Measurements from ENCODE around the gene DACH1.

Gene DACH1

DNA sequence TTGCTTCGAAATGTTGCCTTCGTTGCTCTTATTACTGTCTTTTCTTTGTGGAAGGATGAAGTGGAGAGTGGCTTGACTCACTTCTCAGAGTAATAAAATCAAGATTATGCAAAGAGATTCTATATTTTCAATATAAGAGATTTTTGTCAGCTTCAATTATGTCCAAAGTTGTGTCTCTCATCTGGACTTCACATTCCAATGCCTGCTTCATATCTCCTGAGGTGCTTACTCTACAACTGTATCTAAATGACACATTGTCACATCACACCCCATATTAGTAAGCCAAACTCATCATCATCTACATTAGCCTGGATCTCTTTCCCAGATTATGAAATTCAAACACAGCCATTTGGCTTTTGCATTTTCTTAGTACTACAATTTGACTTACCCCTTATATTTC, 409.4 kb downstream of the DACH1 start:
- Histone ChIP-seq H4K91ac (ENCODE audit: low read length) (no peak overlapping the region), H2AFZ (ENCODE audit: low read depth, low read length) (no peak overlapping the region), H3K9me3 (ENCODE audit: control insufficient read depth, low read length) (no peaks in the 10 kb centered on the region), H3K23ac (ENCODE audit: low read length in 2 of 2) (no peak overlapping the region), H3K9ac (ENCODE audit: low read length) (no peak overlapping the region), H4K8ac (ENCODE audit: low read length) (no peak overlapping the region), H3K4ac (ENCODE audit: low read depth in 1 of 2, low read length in 2 of 2) (no peak overlapping the region), H3K27ac (ENCODE audit: low read length, poor library complexity, severe bottlenecking) (no peak overlapping the region), H3K18ac (ENCODE audit: low read depth in 1 of 2, low read length in 2 of 2) (no peak overlapping the region), H2BK5ac (ENCODE audit: low read depth, low read length, poor library complexity, severe bottlenecking) (no peak overlapping the region), H3K4me3 (ENCODE audit: insufficient read depth in 1 of 2, low read depth in 1 of 2, low read length in 2 of 2) (no peak overlapping the region), H2BK120ac (ENCODE audit: low read depth, low read length) (no peak overlapping the region), H3K79me1 (replicated peaks; ENCODE audit: low read length, poor library complexity, severe bottlenecking) (no peaks in the 10 kb centered on the region), H3K14ac (ENCODE audit: low read length in 2 of 2) (no peak overlapping the region), H3K27me3 (ENCODE audit: control insufficient read depth in 1 of 2, insufficient read depth in 1 of 2, low read length in 2 of 2) (no peaks in the 10 kb centered on the region), H3K36me3 (ENCODE audit: control insufficient read depth in 1 of 2, insufficient read depth in 2 of 2, low read depth in 1 of 2, low read length in 2 of 2) (no peaks in the 10 kb centered on the region), H2BK12ac (ENCODE audit: low read length in 2 of 2) (no peak overlapping the region), H3K4me2 (ENCODE audit: low read length, poor library complexity, severe bottlenecking) (no peak overlapping the region), H3K4me1 (ENCODE audit: control insufficient read depth, insufficient read depth, low read depth, low read length) (no peaks in the 10 kb centered on the region), H2AK5ac (ENCODE audit: low read length, severe bottlenecking) (no peak overlapping the region), H2BK15ac (ENCODE audit: low read depth, poor library complexity, severe bottlenecking) (no peak overlapping the region)
- WGBS, result 100% methylated on average over 2 of the region's 2 CpGs
- DNase-seq, result no peak

DNA sequence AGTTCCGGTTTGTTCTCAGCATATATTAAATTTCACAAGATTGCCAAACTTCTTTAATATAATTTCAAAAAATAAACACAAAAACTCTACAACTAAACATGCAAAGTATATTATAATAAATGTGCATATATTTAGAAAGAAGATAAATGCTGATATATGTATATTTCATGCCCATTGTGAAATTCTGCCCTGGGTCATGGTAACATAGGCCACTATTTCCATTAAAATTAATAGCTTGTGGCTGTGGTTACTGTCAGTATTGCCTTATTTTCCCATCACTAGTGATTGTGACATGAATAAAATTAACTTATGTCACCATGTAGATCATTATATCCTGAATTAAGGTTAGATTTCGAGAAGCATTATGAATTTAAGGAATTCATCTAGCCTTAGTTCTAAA, 410.9 kb downstream of the DACH1 start:
- Histone ChIP-seq H4K8ac (ENCODE audit: low read length) (no peak overlapping the region), H3K36me3 (ENCODE audit: control insufficient read depth in 1 of 2, insufficient read depth in 2 of 2, low read depth in 1 of 2, low read length in 2 of 2) (no peaks in the 10 kb centered on the region), H2BK12ac (ENCODE audit: low read length in 2 of 2) (no peak overlapping the region), H3K79me1 (replicated peaks; ENCODE audit: low read length, poor library complexity, severe bottlenecking) (no peaks in the 10 kb centered on the region), H4K91ac (ENCODE audit: low read length) (no peak overlapping the region), H3K14ac (ENCODE audit: low read length in 2 of 2) (no peak overlapping the region), H3K23ac (ENCODE audit: low read length in 2 of 2) (no peak overlapping the region), H3K4me2 (ENCODE audit: low read length, poor library complexity, severe bottlenecking) (no peak overlapping the region), H3K27ac (ENCODE audit: low read length, poor library complexity, severe bottlenecking) (no peak overlapping the region), H2AFZ (ENCODE audit: low read depth, low read length) (no peak overlapping the region), H2BK15ac (ENCODE audit: low read depth, poor library complexity, severe bottlenecking) (no peak overlapping the region), H3K9me3 (ENCODE audit: control insufficient read depth, low read length) (no peaks in the 10 kb centered on the region), H3K4ac (ENCODE audit: low read depth in 1 of 2, low read length in 2 of 2) (no peak overlapping the region), H2BK5ac (ENCODE audit: low read depth, low read length, poor library complexity, severe bottlenecking) (no peak overlapping the region), H3K4me1 (ENCODE audit: control insufficient read depth, insufficient read depth, low read depth, low read length) (no peaks in the 10 kb centered on the region), H3K18ac (ENCODE audit: low read depth in 1 of 2, low read length in 2 of 2) (no peak overlapping the region), H3K4me3 (ENCODE audit: insufficient read depth in 1 of 2, low read depth in 1 of 2, low read length in 2 of 2) (no peak overlapping the region), H2BK120ac (ENCODE audit: low read depth, low read length) (no peak overlapping the region), H3K27me3 (ENCODE audit: control insufficient read depth in 1 of 2, insufficient read depth in 1 of 2, low read length in 2 of 2) (no peaks in the 10 kb centered on the region), H3K9ac (ENCODE audit: low read length) (no peak overlapping the region), H2AK5ac (ENCODE audit: low read length, severe bottlenecking) (no peak overlapping the region)
- no peak for DNase-seq
- 92% methylated on average over 2 of the region's 2 CpGs for WGBS

DNA sequence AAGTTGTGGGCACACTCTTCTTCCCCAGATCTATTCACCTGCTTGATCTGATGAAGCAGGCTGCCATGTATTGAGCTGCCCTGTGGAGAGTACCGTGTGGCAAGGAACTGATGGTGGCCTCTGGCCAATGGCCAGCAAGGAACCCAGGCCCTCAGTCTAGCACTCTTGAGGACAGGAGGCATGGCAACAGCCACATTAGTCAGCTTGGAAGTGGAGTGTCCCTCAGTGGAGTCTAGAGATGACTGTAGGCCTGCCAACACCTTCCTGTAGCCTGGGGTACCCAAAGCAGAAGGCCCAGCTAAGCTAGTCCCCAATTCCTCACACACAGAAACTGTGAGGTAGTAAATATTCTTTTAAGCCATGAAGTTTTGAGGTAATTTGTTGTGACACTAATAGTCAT, 412.5 kb downstream of the DACH1 start:
- no peaks in the 10 kb centered on the region for H3K9me3 ChIP-seq (ENCODE audit: control insufficient read depth, low read length)
- H3K23ac ChIP-seq (ENCODE audit: low read length in 2 of 2), result peak overlapping the region in 1 of 2 experiments; percentile 85
- no peak overlapping the region for H3K9ac ChIP-seq (ENCODE audit: low read length)
- DNase-seq, result no peak
- no peaks in the 10 kb centered on the region for H3K79me1 ChIP-seq (replicated peaks; ENCODE audit: low read length, poor library complexity, severe bottlenecking)
- H3K36me3 ChIP-seq (ENCODE audit: control insufficient read depth in 1 of 2, insufficient read depth in 2 of 2, low read depth in 1 of 2, low read length in 2 of 2), result no peaks in the 10 kb centered on the region
- H2AK5ac ChIP-seq (ENCODE audit: low read length, severe bottlenecking), result no peak overlapping the region
- no peak overlapping the region for H2BK15ac ChIP-seq (ENCODE audit: low read depth, poor library complexity, severe bottlenecking)
- no peak overlapping the region for H2AFZ ChIP-seq (ENCODE audit: low read depth, low read length)
- H3K14ac ChIP-seq (ENCODE audit: low read length in 2 of 2), result peak overlapping the region in 1 of 2 experiments; percentile 92
- 93% methylated on average over 1 of the region's 1 CpG for WGBS
- H4K8ac ChIP-seq (ENCODE audit: low read length), result peak overlapping the region; percentile 78
- H3K4ac ChIP-seq (ENCODE audit: low read depth in 1 of 2, low read length in 2 of 2), result peak overlapping the region; percentile 46 to 53
- no peaks in the 10 kb centered on the region for H3K4me1 ChIP-seq (ENCODE audit: control insufficient read depth, insufficient read depth, low read depth, low read length)
- H2BK12ac ChIP-seq (ENCODE audit: low read length in 2 of 2), result peak overlapping the region; percentile 57 to 90
- peak overlapping the region; percentile 67 to 94 for H3K18ac ChIP-seq (ENCODE audit: low read depth in 1 of 2, low read length in 2 of 2)
- no peak overlapping the region for H3K4me3 ChIP-seq (ENCODE audit: insufficient read depth in 1 of 2, low read depth in 1 of 2, low read length in 2 of 2)
- H2BK120ac ChIP-seq (ENCODE audit: low read depth, low read length), result no peak overlapping the region
- H3K27me3 ChIP-seq (ENCODE audit: control insufficient read depth in 1 of 2, insufficient read depth in 1 of 2, low read length in 2 of 2), result no peaks in the 10 kb centered on the region
- peak overlapping the region; percentile 78 for H4K91ac ChIP-seq (ENCODE audit: low read length)
- H3K27ac ChIP-seq (ENCODE audit: low read length, poor library complexity, severe bottlenecking), result no peak overlapping the region
- no peak overlapping the region for H2BK5ac ChIP-seq (ENCODE audit: low read depth, low read length, poor library complexity, severe bottlenecking)
- no peak overlapping the region for H3K4me2 ChIP-seq (ENCODE audit: low read length, poor library complexity, severe bottlenecking)

DNA sequence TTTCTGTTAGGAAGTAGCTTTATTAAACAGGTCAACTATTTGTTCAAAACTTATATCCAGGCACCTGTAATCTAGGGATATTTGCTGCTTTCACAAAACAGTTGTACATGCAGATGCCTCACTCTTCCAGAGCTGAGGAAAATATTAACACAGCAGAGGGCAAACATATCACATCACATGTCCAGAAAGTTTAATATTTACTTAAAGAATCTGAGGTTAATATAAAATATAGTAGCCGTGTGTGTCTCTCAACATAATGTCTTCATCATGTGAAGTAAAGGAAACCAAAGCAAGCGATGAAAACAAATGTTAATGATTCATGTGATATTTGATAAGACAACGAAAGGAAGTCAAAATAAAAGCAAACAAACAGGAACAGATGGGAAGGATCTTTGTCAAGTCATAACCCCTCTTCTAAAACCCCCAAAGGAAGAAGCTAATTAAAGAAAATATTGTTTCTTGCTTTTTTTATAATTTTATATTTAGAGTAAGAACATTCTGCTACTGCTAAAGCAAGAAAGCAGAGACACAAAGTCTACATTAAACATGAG, 418.8 kb downstream of the DACH1 start:
- WGBS, result 83% methylated on average over 1 of the region's 3 CpGs
- Histone ChIP-seq H2BK12ac (ENCODE audit: low read length in 2 of 2) (no peak overlapping the region), H2BK5ac (ENCODE audit: low read depth, low read length, poor library complexity, severe bottlenecking) (no peak overlapping the region), H3K14ac (ENCODE audit: low read length in 2 of 2) (no peak overlapping the region), H3K9me3 (ENCODE audit: control insufficient read depth, low read length) (no peaks in the 10 kb centered on the region), H3K36me3 (ENCODE audit: control insufficient read depth in 1 of 2, insufficient read depth in 2 of 2, low read depth in 1 of 2, low read length in 2 of 2) (no peaks in the 10 kb centered on the region), H3K4me3 (ENCODE audit: insufficient read depth in 1 of 2, low read depth in 1 of 2, low read length in 2 of 2) (no peak overlapping the region), H3K18ac (ENCODE audit: low read depth in 1 of 2, low read length in 2 of 2) (no peak overlapping the region), H3K4me1 (ENCODE audit: control insufficient read depth, insufficient read depth, low read depth, low read length) (no peaks in the 10 kb centered on the region), H2AK5ac (ENCODE audit: low read length, severe bottlenecking) (no peak overlapping the region), H4K91ac (ENCODE audit: low read length) (no peak overlapping the region), H3K4me2 (ENCODE audit: low read length, poor library complexity, severe bottlenecking) (no peak overlapping the region), H3K9ac (ENCODE audit: low read length) (no peak overlapping the region), H2BK15ac (ENCODE audit: low read depth, poor library complexity, severe bottlenecking) (no peak overlapping the region), H3K27ac (ENCODE audit: low read length, poor library complexity, severe bottlenecking) (no peak overlapping the region), H3K79me1 (replicated peaks; ENCODE audit: low read length, poor library complexity, severe bottlenecking) (no peaks in the 10 kb centered on the region), H3K27me3 (ENCODE audit: control insufficient read depth in 1 of 2, insufficient read depth in 1 of 2, low read length in 2 of 2) (no peaks in the 10 kb centered on the region), H3K4ac (ENCODE audit: low read depth in 1 of 2, low read length in 2 of 2) (no peak overlapping the region), H2AFZ (ENCODE audit: low read depth, low read length) (no peak overlapping the region), H2BK120ac (ENCODE audit: low read depth, low read length) (no peak overlapping the region), H4K8ac (ENCODE audit: low read length) (no peak overlapping the region), H3K23ac (ENCODE audit: low read length in 2 of 2) (no peak overlapping the region)
- no peak for DNase-seq

Measured in mesenchymal stem cell (in vitro differentiated cells and primary cell).